Activated naive CD8-positive, alpha-beta T cell treated with anti-CD3 and anti-CD28 coated beads, Interleukin-2, amount 10 ng/mL, durations not matched to agents 7 days and 5 days (primary cell): ENCODE results near the gene SMLR1. TPM values are rescaled to one million over a fixed set of nuclear protein-coding genes. Genes with fewer than 3 reads are reported as not detected.
A peak's percentile ranks its signal among the peaks of the same experiment; 100 is the strongest.

Source experiments
- ATAC-seq: fragments of 150-1000 bp; cut with Tn5 transposase; one replicate; pipeline ENCODE4 v1.10.0; 2021; ENCODE audit warnings: low read depth, moderate library complexity
- POLR2A ChIA-PET: fragments of 350-600 bp; sonication (Branson Sonifier 250); formaldehyde crosslinking; loops from one replicate; lab custom pipeline; 2021; ENCODE audit warnings: antibody characterized with exemption; lab: Charles Lee
- DNase-seq: peaks from one replicate; pipeline ENCODE4 v3.0.0; 2021
- H3K27ac Mint-ChIP-seq: one replicate; pipeline ENCODE4 v1.8.0; 2022; ENCODE audit warnings: mild to moderate bottlenecking, mixed read lengths
- H3K27me3 Mint-ChIP-seq: one replicate; pipeline ENCODE4 v1.8.0; 2022; ENCODE audit warnings: mild to moderate bottlenecking, moderate library complexity, mixed read lengths
- H3K36me3 Mint-ChIP-seq: one replicate; pipeline ENCODE4 v1.8.0; 2021; ENCODE audit warnings: mild to moderate bottlenecking, mixed read lengths
- H3K4me1 Mint-ChIP-seq: one replicate; pipeline ENCODE4 v1.8.0; 2021; ENCODE audit warnings: mixed read lengths
- H3K4me3 Mint-ChIP-seq: one replicate; pipeline ENCODE4 v1.8.0; 2022; ENCODE audit warnings: mild to moderate bottlenecking, moderate library complexity, mixed read lengths
- H3K9me3 Mint-ChIP-seq: one replicate; pipeline ENCODE4 v1.8.0; 2021; ENCODE audit warnings: mixed read lengths
- total RNA-seq, 2 experiments: library from RNA; stranded (reverse); gene quantifications; one replicate each; pipeline ENCODE4 v1.2.3, GENCODE V29; 2021

SMLR1 gene
- total RNA-seq, 2 experiments from 2014 or later: not detected

- Mint-ChIP-seq H3K4me3 (no peak overlapping the region), H3K36me3 (peaks cover 1% of the 10 kb centered on the region), H3K27ac (no peak overlapping the region), H3K27me3 (no peaks in the 10 kb centered on the region), H3K4me1 (peaks cover 4% of the 10 kb centered on the region), H3K9me3 (no peaks in the 10 kb centered on the region)
- no peak for ATAC-seq
- POLR2A ChIA-PET: no interaction called here
- no peak for DNase-seq
Observed at GRCh38 chr6:130870179-130870880, 43.1 kb downstream of the SMLR1 start.

GRCh38 chr6:130872250-130873095 is 45.3 kb downstream of the SMLR1 start:
- DNase-seq: peak; percentile 75
- no peak overlapping the region for H3K27ac Mint-ChIP-seq
- peaks cover 4% of the 10 kb centered on the region for H3K4me1 Mint-ChIP-seq
- no peak overlapping the region for H3K4me3 Mint-ChIP-seq
- peak; percentile 54 for ATAC-seq
- H3K9me3 Mint-ChIP-seq: no peaks in the 10 kb centered on the region
- POLR2A ChIA-PET: no interaction called here
- H3K36me3 Mint-ChIP-seq: peaks cover 1% of the 10 kb centered on the region
- H3K27me3 Mint-ChIP-seq: no peaks in the 10 kb centered on the region

- Mint-ChIP-seq H3K27ac (no peak overlapping the region), H3K36me3 (peaks cover 1% of the 10 kb centered on the region), H3K4me3 (no peak overlapping the region), H3K4me1 (peaks cover 4% of the 10 kb centered on the region), H3K9me3 (no peaks in the 10 kb centered on the region), H3K27me3 (no peaks in the 10 kb centered on the region)
- DNase-seq (no peak), ATAC-seq (no peak)
- POLR2A ChIA-PET: no interaction called here
Observed at GRCh38 chr6:130873746-130874145, 46.5 kb downstream of the SMLR1 start.

DNA sequence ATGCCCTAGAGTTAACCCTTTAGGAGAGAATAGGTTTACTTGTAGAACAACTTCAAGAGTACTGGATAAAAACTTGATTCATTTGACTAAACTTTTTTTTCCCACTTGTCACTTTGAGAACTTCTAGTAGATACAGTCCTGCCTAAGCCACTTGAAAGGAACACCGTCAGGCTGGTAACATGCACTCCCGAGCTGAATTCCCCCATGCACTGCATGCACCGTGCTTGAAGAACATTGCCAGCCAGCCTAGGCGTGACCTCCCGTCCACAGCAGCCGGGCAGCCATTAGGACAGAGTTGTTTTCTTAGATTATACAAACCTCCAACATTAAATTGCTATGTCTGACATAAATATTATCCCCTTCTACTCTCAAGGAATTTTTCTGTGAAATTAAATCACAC is 52.6 kb downstream of the SMLR1 start:
- Mint-ChIP-seq H3K4me3 (no peak overlapping the region), H3K27ac (no peak overlapping the region), H3K9me3 (no peaks in the 10 kb centered on the region), H3K27me3 (no peaks in the 10 kb centered on the region), H3K4me1 (no peaks in the 10 kb centered on the region), H3K36me3 (no peaks in the 10 kb centered on the region)
- POLR2A ChIA-PET: no interaction called here
- DNase-seq: no peak
- no peak for ATAC-seq

DNA sequence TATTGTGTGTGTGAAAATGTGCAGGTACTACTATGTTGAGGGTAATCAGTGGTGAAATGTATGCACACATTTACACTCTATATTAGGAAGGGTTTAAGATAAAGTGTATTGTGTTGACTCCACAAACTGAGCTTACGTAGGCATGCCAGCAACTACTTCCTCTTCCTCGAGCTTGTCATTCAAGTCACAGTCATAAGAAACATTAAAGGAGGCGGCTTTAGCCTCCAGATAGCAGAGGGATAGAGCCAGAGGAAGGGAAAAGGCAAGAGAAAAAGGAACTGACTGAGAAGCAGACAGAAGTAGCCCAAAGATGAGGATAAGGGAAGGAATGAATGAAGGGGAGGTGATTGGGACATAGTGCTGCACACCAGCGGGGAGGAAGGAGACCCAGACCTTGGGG is 55.2 kb downstream of the SMLR1 start:
- no peaks in the 10 kb centered on the region for H3K9me3 Mint-ChIP-seq
- H3K4me3 Mint-ChIP-seq: no peak overlapping the region
- POLR2A ChIA-PET: no interaction called here

GRCh38 chr6:130885392-130886192 is 58.4 kb downstream of the SMLR1 start:
- POLR2A ChIA-PET: no interaction called here
- ATAC-seq (peak; percentile 77), DNase-seq (no peak)
- Mint-ChIP-seq H3K9me3 (no peaks in the 10 kb centered on the region), H3K36me3 (no peaks in the 10 kb centered on the region), H3K4me3 (no peak overlapping the region), H3K27ac (no peak overlapping the region), H3K27me3 (no peaks in the 10 kb centered on the region), H3K4me1 (peaks cover 2% of the 10 kb centered on the region)

More for the DNA sequence above, 55.2 kb downstream of the SMLR1 start:
- ATAC-seq: no peak
- Mint-ChIP-seq H3K27me3 (no peaks in the 10 kb centered on the region), H3K4me1 (peaks cover 2% of the 10 kb centered on the region), H3K36me3 (no peaks in the 10 kb centered on the region), H3K27ac (no peak overlapping the region)
- no peak for DNase-seq

Other genes with a start within 250 kb of the SMLR1 start
- gene EPB41L2, start 235.8 kb downstream of the SMLR1 start, total RNA-seq: 10 to 100 TPM; 21.6 to 25.4 TPM